ENCODE data around the gene SCYL1. TPM values are rescaled to one million over a fixed set of nuclear protein-coding genes. Genes with fewer than 3 reads are reported as not detected.

The SCYL1 gene
- total RNA-seq, 1 experiment from 2014 or later = 66.6 TPM

GRCh38 chr11:65532388-65533064 lies 7.6 kb downstream of the SCYL1 start:
- DNase-seq (ENCODE audit: low read depth) = no peak

- no peak for DNase-seq (ENCODE audit: low read depth)
Observed at GRCh38 chr11:65535102-65535501, 10.2 kb downstream of the SCYL1 start.

GRCh38 chr11:65536412-65537295 lies 11.8 kb downstream of the SCYL1 start:
- DNase-seq (ENCODE audit: low read depth) = no peak

GRCh38 chr11:65537296-65537597 lies 12.4 kb downstream of the SCYL1 start:
- no peak for DNase-seq (ENCODE audit: low read depth)

GRCh38 chr11:65537620-65538231 lies 12.8 kb downstream of the SCYL1 start:
- no peak for DNase-seq (ENCODE audit: low read depth)

- no peak for DNase-seq (ENCODE audit: low read depth)
Observed at GRCh38 chr11:65538232-65538914, 13.5 kb downstream of the SCYL1 start.

GRCh38 chr11:65538915-65539743 lies 14.2 kb downstream of the SCYL1 start:
- no peak for DNase-seq (ENCODE audit: low read depth)

GRCh38 chr11:65539744-65540289 lies 14.9 kb downstream of the SCYL1 start:
- no peak for DNase-seq (ENCODE audit: low read depth)

- DNase-seq (ENCODE audit: low read depth) = peak; percentile 41
Observed at GRCh38 chr11:65540290-65541092, 15.6 kb downstream of the SCYL1 start.

- no peak for DNase-seq (ENCODE audit: low read depth)
Observed at GRCh38 chr11:65541093-65541982, 16.5 kb downstream of the SCYL1 start.

- no peak for DNase-seq (ENCODE audit: low read depth)
Observed at GRCh38 chr11:65542738-65543390, 18.0 kb downstream of the SCYL1 start.

GRCh38 chr11:65545853-65546216 lies 21.0 kb downstream of the SCYL1 start:
- no peak for DNase-seq (ENCODE audit: low read depth)

GRCh38 chr11:65546217-65546958 lies 21.5 kb downstream of the SCYL1 start:
- DNase-seq (ENCODE audit: low read depth) = no peak

- no peak for DNase-seq (ENCODE audit: low read depth)
Observed at GRCh38 chr11:65547446-65548125, 22.7 kb downstream of the SCYL1 start.

GRCh38 chr11:65548395-65548794 lies 23.5 kb downstream of the SCYL1 start:
- no peak for DNase-seq (ENCODE audit: low read depth)

GRCh38 chr11:65549096-65549495 lies 24.2 kb downstream of the SCYL1 start:
- no peak for DNase-seq (ENCODE audit: low read depth)

Measured in HT1080 (cell line).